ENCODE data around the gene SYT9. TPM values are rescaled to one million over a fixed set of nuclear protein-coding genes. Genes with fewer than 3 reads are reported as not detected.

SYT9 gene
- total and polyA plus RNA-seq, 2 of the 8 experiments (the other 6 are each of a cell fraction or from before 2014, with no cell fraction given): 1.5 to 2.9 TPM

DNA sequence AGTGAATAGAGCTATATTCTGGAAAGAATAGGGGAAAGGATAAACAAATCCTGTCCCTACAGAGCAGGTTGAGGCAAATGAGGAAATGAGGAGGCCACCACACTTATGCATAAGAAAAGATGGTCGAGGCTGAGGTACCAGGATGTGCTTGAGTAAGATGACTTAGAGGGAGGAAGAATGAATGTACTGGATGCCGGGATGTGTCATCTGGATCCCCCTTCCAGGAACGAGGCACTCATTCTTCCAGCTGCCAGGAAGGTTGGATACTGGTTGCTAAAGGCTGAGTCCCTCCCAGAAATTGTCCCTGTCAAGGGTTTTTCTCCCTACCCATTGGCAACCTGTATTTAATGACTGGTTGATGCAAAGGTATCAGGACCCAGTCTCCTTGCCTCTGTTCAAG lies 31.1 kb upstream of the SYT9 start (continued):
- TF ChIP-seq, protein P1, sequence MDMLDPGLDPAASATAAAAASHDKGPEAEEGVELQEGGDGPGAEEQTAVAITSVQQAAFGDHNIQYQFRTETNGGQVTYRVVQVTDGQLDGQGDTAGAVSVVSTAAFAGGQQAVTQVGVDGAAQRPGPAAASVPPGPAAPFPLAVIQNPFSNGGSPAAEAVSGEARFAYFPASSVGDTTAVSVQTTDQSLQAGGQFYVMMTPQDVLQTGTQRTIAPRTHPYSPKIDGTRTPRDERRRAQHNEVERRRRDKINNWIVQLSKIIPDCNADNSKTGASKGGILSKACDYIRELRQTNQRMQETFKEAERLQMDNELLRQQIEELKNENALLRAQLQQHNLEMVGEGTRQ (IDR thresholded peaks at IDR 0.05; ENCODE audit: low read length): no peak

All from H1 (cell line).